ENCODE results near the gene PRTG.
A peak's percentile ranks its signal among the peaks of the same experiment; 100 is the strongest.
"Not testable (repeated sequence)": the region's sequence is repeated elsewhere in the genome, so short reads cannot be mapped to it uniquely, and the experiment has no call there.

The PRTG gene

GRCh38 chr15:55743729-55744655 lies 1.0 kb upstream of the PRTG start:
- DNase-seq = peak; percentile 4

GRCh38 chr15:55742498-55742926 lies 440 bp downstream of the PRTG start:
- DNase-seq = peak; percentile 15

- DNase-seq = no peak
Measured at GRCh38 chr15:55741833-55742497, 987 bp downstream of the PRTG start.

GRCh38 chr15:55740981-55741832 lies 1.7 kb downstream of the PRTG start:
- no peak for DNase-seq

- DNase-seq = no peak
Measured at GRCh38 chr15:55740359-55740878, 2.5 kb downstream of the PRTG start.

- no peak for DNase-seq
Measured at GRCh38 chr15:55739641-55740040, 3.3 kb downstream of the PRTG start.

- DNase-seq = no peak
Measured at GRCh38 chr15:55738715-55739114, 4.2 kb downstream of the PRTG start.

GRCh38 chr15:55737373-55737772 lies 5.6 kb downstream of the PRTG start:
- no peak for DNase-seq

GRCh38 chr15:55736756-55737155 lies 6.2 kb downstream of the PRTG start:
- DNase-seq = no peak

- DNase-seq = no peak
Measured at GRCh38 chr15:55734641-55735040, 8.3 kb downstream of the PRTG start.

GRCh38 chr15:55733461-55733860 lies 9.5 kb downstream of the PRTG start:
- DNase-seq = not testable (repeated sequence)

- DNase-seq = no peak
Measured at GRCh38 chr15:55721554-55722185, 21.3 kb downstream of the PRTG start.

- no peak for DNase-seq
Measured at GRCh38 chr15:55715355-55716076, 27.4 kb downstream of the PRTG start.

- no peak for DNase-seq
Measured at GRCh38 chr15:55714064-55714463, 28.9 kb downstream of the PRTG start.

GRCh38 chr15:55712363-55712762 lies 30.6 kb downstream of the PRTG start:
- DNase-seq = no peak

GRCh38 chr15:55710286-55710685 lies 32.7 kb downstream of the PRTG start:
- DNase-seq = peak; percentile 33

GRCh38 chr15:55709458-55709857 lies 33.5 kb downstream of the PRTG start:
- no peak for DNase-seq

GRCh38 chr15:55708720-55709119 lies 34.2 kb downstream of the PRTG start:
- no peak for DNase-seq

- no peak for DNase-seq
Measured at GRCh38 chr15:55707951-55708350, 35.0 kb downstream of the PRTG start.

- no peak for DNase-seq
Measured at GRCh38 chr15:55707518-55707917, 35.4 kb downstream of the PRTG start.

- DNase-seq = peak; percentile 34
Measured at GRCh38 chr15:55703873-55704301, 39.1 kb downstream of the PRTG start.

Data from fibroblast of skin of back (primary cell).